Smooth muscle cell (in vitro differentiated cells): Measurements from ENCODE around the gene RIN1. TPM values are rescaled to one million over a fixed set of nuclear protein-coding genes. Genes with fewer than 3 reads are reported as not detected.

Experiments
- DNase-seq: peaks from one replicate; lab custom pipeline; 2025; ENCODE audit not compliant: unreplicated experiment; lab: John Stamatoyannopoulos, UW
- H2AFZ ChIP-seq: fragments of 200-600 bp; sonication (generic); 2 replicates; pipeline ENCODE4 v1.6.0; 2016; ENCODE audit warnings: antibody characterized with exemption, low read depth, mild to moderate bottlenecking
- H3F3A ChIP-seq: fragments of 200-600 bp; sonication (generic); 2 replicates; pipeline ENCODE4 v1.6.0; 2017; ENCODE audit warnings: antibody characterized with exemption, low read depth
- H3K27ac ChIP-seq: fragments of 200-600 bp; sonication (generic); 2 replicates; pipeline ENCODE4 v1.5.1; 2016; ENCODE audit warnings: low read depth, mild to moderate bottlenecking
- H3K27me3 ChIP-seq: fragments of 200-600 bp; sonication (generic); 2 replicates; pipeline ENCODE4 v1.6.1; 2016; ENCODE audit warnings: low read depth, mild to moderate bottlenecking
- H3K36me3 ChIP-seq: fragments of 200-600 bp; sonication (generic); 2 replicates; pipeline ENCODE4 v1.5.1; 2016; ENCODE audit warnings: low read depth
- H3K4me1 ChIP-seq: fragments of 200-600 bp; sonication (generic); 2 replicates; pipeline ENCODE4 v1.5.1; 2016; ENCODE audit warnings: low read depth
- H3K4me2 ChIP-seq: fragments of 200-600 bp; sonication (generic); 2 replicates; pipeline ENCODE4 v1.6.0; 2016; ENCODE audit warnings: mild to moderate bottlenecking
- H3K4me3 ChIP-seq: fragments of 200-600 bp; sonication (generic); 2 replicates; pipeline ENCODE4 v1.5.1; 2016; ENCODE audit warnings: mild to moderate bottlenecking
- H3K79me2 ChIP-seq: fragments of 200-600 bp; sonication (generic); 2 replicates; pipeline ENCODE4 v1.6.0; 2016; ENCODE audit warnings: low read depth, mild to moderate bottlenecking
- H3K9ac ChIP-seq: fragments of 200-600 bp; sonication (generic); 2 replicates; pipeline ENCODE4 v1.6.0; 2016; ENCODE audit warnings: low read depth
- H3K9me3 ChIP-seq: fragments of 200-600 bp; sonication (generic); replicated peaks from 2 replicates; pipeline ENCODE4 v1.5.1; 2016; ENCODE audit warnings: low read depth
- H4K20me1 ChIP-seq: fragments of 200-600 bp; sonication (generic); 2 replicates; pipeline ENCODE4 v1.6.0; 2016; ENCODE audit warnings: low read depth
- CTCF ChIP-seq: fragments of 200-600 bp; sonication (generic); IDR thresholded peaks from 2 replicates; pipeline ENCODE4 v1.5.1; 2017; ENCODE audit warnings: borderline replicate concordance, mild to moderate bottlenecking, antibody characterized with exemption; ENCODE audit not compliant: insufficient read depth, poor library complexity, severe bottlenecking
- WGBS: methylation state at CpG from one replicate; pipeline ENCODE4 v1.1.7; 2016; ENCODE audit warnings: low lambda C conversion rate; 5-methylcytosine and 5-hydroxymethylcytosine counted together
- polyA plus RNA-seq: library from polyadenylated mRNA; unstranded; fragments of >200 nt; fragmentation: Nextera tagmentation; extraction: Ambion mirVana; gene quantifications from 2 replicates; pipeline ENCODE4 v1.2.1, GENCODE V29; 2016
- total RNA-seq: library from RNA; depleted of rRNA; stranded (reverse); fragments of >200 nt; gene quantifications from 2 replicates; pipeline ENCODE4 v1.2.3, GENCODE V29; 2014

Gene RIN1
- total and polyA plus RNA-seq, 2 experiments from 2014 or later, result 15.3 to 18.0 TPM

- Histone ChIP-seq H3K4me2 (no peak overlapping the region), H3K27me3 (no peaks in the 10 kb centered on the region), H2AFZ (no peak overlapping the region), H3K4me1 (peaks cover 16% of the 10 kb centered on the region), H3F3A (peaks cover 16% of the 10 kb centered on the region), H3K9me3 (no peaks in the 10 kb centered on the region), H4K20me1 (peaks cover 4% of the 10 kb centered on the region), H3K4me3 (no peak overlapping the region), H3K9ac (no peak overlapping the region), H3K36me3 (no peaks in the 10 kb centered on the region), H3K27ac (no peak overlapping the region), H3K79me2 (peaks cover 9% of the 10 kb centered on the region)
- no peak for DNase-seq
- no peak for TF ChIP-seq CTCF
- 91% methylated on average over 28 of the region's 29 CpGs for WGBS
These were observed 2.2 kb downstream of the RIN1 start for GRCh38 chr11:66333896-66334604.

GRCh38 chr11:66333220-66333877, 2.9 kb downstream of the RIN1 start:
- H3K79me2 ChIP-seq, result peaks cover 9% of the 10 kb centered on the region
- no peak overlapping the region for H3K4me3 ChIP-seq
- 98% methylated on average over 19 of the region's 19 CpGs for WGBS
- TF ChIP-seq CTCF, result no peak
- no peaks in the 10 kb centered on the region for H3K9me3 ChIP-seq
- H3K9ac ChIP-seq, result no peak overlapping the region
- H2AFZ ChIP-seq, result no peak overlapping the region
- H3K27ac ChIP-seq, result no peak overlapping the region
- H3K27me3 ChIP-seq, result no peaks in the 10 kb centered on the region
- H3K4me1 ChIP-seq, result peaks cover 16% of the 10 kb centered on the region
- peaks cover 4% of the 10 kb centered on the region for H4K20me1 ChIP-seq
- no peaks in the 10 kb centered on the region for H3K36me3 ChIP-seq
- no peak for DNase-seq
- no peak overlapping the region for H3K4me2 ChIP-seq
- H3F3A ChIP-seq, result peaks cover 12% of the 10 kb centered on the region

GRCh38 chr11:66332371-66333219, 3.6 kb downstream of the RIN1 start:
- Histone ChIP-seq H3F3A (peaks cover 7% of the 10 kb centered on the region), H3K4me3 (no peak overlapping the region), H3K9ac (no peak overlapping the region), H3K79me2 (peaks cover 9% of the 10 kb centered on the region), H4K20me1 (peaks cover 4% of the 10 kb centered on the region), H3K27ac (no peak overlapping the region), H3K9me3 (no peaks in the 10 kb centered on the region), H3K4me2 (no peak overlapping the region), H3K4me1 (peaks cover 17% of the 10 kb centered on the region), H3K27me3 (no peaks in the 10 kb centered on the region), H2AFZ (no peak overlapping the region), H3K36me3 (no peaks in the 10 kb centered on the region)
- WGBS, result 90% methylated on average over 18 of the region's 18 CpGs
- TF ChIP-seq CTCF, result no peak
- DNase-seq, result no peak
